HepG2 (cell line): ENCODE measurements around the gene IGF2. TPM values are rescaled to one million over a fixed set of nuclear protein-coding genes. Genes with fewer than 3 reads are reported as not detected.
A peak's percentile ranks its signal among the peaks of the same experiment; 100 is the strongest.

Experiments used
- BORCS8-MEF2B ChIP-seq: sonication (generic); formaldehyde crosslinking; IDR thresholded peaks from 2 replicates; pipeline ENCODE4 v1.8.0; 2022; ENCODE audit warnings: mild to moderate bottlenecking, missing genetic modification reagents
- IRF2 ChIP-seq: IDR thresholded peaks from 2 replicates; pipeline ENCODE4 v1.6.1; 2018; ENCODE audit warnings: missing genetic modification reagents, missing compliant biosample characterization
- JUND ChIP-seq: sonication (generic); formaldehyde crosslinking; IDR thresholded peaks from 2 replicates; pipeline ENCODE4 v1.8.0; 2022; ENCODE audit warnings: mild to moderate bottlenecking, missing genetic modification reagents
- MIXL1 ChIP-seq: IDR thresholded peaks from 2 replicates; pipeline ENCODE4 v1.6.1; 2016
- RBFOX2 ChIP-seq: fragments of 200-400 bp; formaldehyde crosslinking; IDR thresholded peaks from 2 replicates; pipeline ENCODE4 v1.6.1; 2017; ENCODE audit warnings: low read depth, mild to moderate bottlenecking, low read length
- ZNF550 ChIP-seq: sonication (generic); formaldehyde crosslinking; IDR thresholded peaks from 2 replicates; pipeline ENCODE4 v1.4.0; 2020; ENCODE audit warnings: mild to moderate bottlenecking, missing genetic modification reagents, borderline replicate concordance
- ZNF672 ChIP-seq: sonication (generic); formaldehyde crosslinking; IDR thresholded peaks from 2 replicates; pipeline ENCODE4 v1.8.1; 2022; ENCODE audit warnings: missing genetic modification reagents
- ZNF674 ChIP-seq: sonication (generic); formaldehyde crosslinking; IDR thresholded peaks from 2 replicates; pipeline ENCODE4 v1.5.0; 2020; ENCODE audit warnings: low read depth, mild to moderate bottlenecking, missing genetic modification reagents
- polyA plus RNA-seq, 8 experiments: library from polyadenylated mRNA; depleted of rRNA in 3 of 8; stranded (reverse) in 7 of 8; unstranded in 1 of 8; fragments of >200 nt; fragmentation: Illumina TruSeq in 4 of 8; extraction: Trizol in 4 of 8; gene quantifications; 2 replicates each; pipeline versions ENCODE4 v1.2.1 to v1.2.3, GENCODE V29; 2011 to 2016; ENCODE audit warnings: low read depth in 4 of 8, missing spikeins in 1 of 8, mixed read lengths in 1 of 8; ENCODE audit not compliant: insufficient read depth in 1 of 8
- total RNA-seq, 5 experiments: library from RNA; depleted of rRNA; stranded (reverse); fragments of >200 nt; fragmentation: Illumina TruSeq; extraction: Trizol; gene quantifications; 2 replicates each; pipeline ENCODE4 v1.2.3, GENCODE V29; 2016; ENCODE audit warnings: low read depth in 1 of 5
- TF ChIP-seq, protein P1 (sequence below): sonication (generic); formaldehyde crosslinking; IDR thresholded peaks from 2 replicates; pipeline ENCODE4 v1.5.0; 2020; ENCODE audit warnings: mild to moderate bottlenecking, missing genetic modification reagents, borderline replicate concordance
- TF ChIP-seq, protein P2 (sequence below): sonication (generic); formaldehyde crosslinking; IDR thresholded peaks from 2 replicates; pipeline ENCODE4 v1.8.1; 2022; ENCODE audit warnings: low read depth, mild to moderate bottlenecking, missing genetic modification reagents
- TF ChIP-seq, protein P3 (sequence below): sonication (generic); formaldehyde crosslinking; IDR thresholded peaks from 2 replicates; pipeline ENCODE4 v1.4.0; 2020; ENCODE audit warnings: missing genetic modification reagents, borderline replicate concordance

IGF2 gene
- total and polyA plus RNA-seq, 2 of the 13 experiments (the other 11 are each of a cell fraction or from before 2014, with no cell fraction given) = 79.1 to 254 TPM

DNA sequence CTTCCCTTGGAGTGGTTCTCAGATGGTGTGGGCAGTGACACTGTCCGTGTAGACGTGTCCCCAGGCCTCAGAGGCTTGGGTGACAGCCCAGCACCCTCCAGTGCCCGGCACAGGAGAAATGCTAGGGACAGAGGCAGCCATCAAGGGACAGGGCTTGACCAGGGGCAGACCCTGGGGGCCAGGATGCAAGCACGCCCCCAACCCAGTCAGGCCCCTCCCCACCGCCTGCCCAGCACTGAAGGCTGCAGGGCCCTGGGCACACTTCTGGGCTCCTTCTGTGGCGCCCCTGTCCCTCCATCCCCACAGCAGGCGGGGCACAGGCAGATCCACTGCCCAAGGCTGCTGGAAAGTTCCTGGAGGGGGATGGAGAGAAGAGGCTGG is 11.1 kb downstream of the IGF2 start (continued):
- TF ChIP-seq, protein P1, sequence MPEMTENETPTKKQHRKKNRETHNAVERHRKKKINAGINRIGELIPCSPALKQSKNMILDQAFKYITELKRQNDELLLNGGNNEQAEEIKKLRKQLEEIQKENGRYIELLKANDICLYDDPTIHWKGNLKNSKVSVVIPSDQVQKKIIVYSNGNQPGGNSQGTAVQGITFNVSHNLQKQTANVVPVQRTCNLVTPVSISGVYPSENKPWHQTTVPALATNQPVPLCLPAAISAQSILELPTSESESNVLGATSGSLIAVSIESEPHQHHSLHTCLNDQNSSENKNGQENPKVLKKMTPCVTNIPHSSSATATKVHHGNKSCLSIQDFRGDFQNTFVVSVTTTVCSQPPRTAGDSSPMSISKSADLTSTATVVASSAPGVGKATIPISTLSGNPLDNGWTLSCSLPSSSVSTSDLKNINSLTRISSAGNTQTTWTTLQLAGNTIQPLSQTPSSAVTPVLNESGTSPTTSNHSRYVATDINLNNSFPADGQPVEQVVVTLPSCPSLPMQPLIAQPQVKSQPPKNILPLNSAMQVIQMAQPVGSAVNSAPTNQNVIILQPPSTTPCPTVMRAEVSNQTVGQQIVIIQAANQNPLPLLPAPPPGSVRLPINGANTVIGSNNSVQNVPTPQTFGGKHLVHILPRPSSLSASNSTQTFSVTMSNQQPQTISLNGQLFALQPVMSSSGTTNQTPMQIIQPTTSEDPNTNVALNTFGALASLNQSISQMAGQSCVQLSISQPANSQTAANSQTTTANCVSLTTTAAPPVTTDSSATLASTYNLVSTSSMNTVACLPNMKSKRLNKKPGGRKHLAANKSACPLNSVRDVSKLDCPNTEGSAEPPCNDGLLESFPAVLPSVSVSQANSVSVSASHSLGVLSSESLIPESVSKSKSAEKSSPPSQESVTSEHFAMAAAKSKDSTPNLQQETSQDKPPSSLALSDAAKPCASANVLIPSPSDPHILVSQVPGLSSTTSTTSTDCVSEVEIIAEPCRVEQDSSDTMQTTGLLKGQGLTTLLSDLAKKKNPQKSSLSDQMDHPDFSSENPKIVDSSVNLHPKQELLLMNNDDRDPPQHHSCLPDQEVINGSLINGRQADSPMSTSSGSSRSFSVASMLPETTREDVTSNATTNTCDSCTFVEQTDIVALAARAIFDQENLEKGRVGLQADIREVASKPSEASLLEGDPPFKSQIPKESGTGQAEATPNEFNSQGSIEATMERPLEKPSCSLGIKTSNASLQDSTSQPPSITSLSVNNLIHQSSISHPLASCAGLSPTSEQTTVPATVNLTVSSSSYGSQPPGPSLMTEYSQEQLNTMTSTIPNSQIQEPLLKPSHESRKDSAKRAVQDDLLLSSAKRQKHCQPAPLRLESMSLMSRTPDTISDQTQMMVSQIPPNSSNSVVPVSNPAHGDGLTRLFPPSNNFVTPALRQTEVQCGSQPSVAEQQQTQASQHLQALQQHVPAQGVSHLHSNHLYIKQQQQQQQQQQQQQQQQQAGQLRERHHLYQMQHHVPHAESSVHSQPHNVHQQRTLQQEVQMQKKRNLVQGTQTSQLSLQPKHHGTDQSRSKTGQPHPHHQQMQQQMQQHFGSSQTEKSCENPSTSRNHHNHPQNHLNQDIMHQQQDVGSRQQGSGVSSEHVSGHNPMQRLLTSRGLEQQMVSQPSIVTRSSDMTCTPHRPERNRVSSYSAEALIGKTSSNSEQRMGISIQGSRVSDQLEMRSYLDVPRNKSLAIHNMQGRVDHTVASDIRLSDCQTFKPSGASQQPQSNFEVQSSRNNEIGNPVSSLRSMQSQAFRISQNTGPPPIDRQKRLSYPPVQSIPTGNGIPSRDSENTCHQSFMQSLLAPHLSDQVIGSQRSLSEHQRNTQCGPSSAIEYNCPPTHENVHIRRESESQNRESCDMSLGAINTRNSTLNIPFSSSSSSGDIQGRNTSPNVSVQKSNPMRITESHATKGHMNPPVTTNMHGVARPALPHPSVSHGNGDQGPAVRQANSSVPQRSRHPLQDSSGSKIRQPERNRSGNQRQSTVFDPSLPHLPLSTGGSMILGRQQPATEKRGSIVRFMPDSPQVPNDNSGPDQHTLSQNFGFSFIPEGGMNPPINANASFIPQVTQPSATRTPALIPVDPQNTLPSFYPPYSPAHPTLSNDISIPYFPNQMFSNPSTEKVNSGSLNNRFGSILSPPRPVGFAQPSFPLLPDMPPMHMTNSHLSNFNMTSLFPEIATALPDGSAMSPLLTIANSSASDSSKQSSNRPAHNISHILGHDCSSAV (CRISPR knock-in tag) = peak; percentile 63; the same call in 1 of the 2 replicates
- TF ChIP-seq MIXL1 (CRISPR knock-in tag) (peak; percentile 2; the same call in 1 of the 2 replicates), RBFOX2 (peak; percentile 90), IRF2 (peak; percentile 37; the same call in 1 of the 2 replicates), JUND (0 out of 2 replicates have a peak, but pooled peaks have one; percentile 12), BORCS8-MEF2B (CRISPR knock-in tag) (peak; percentile 75; the same call in 1 of the 2 replicates), ZNF550 (CRISPR knock-in tag) (no peak), ZNF672 (peak; percentile 17; the same call in 1 of the 2 replicates), ZNF674 (CRISPR knock-in tag) (0 out of 2 replicates have a peak, but pooled peaks have one; percentile 50)
- TF ChIP-seq, protein P2, sequence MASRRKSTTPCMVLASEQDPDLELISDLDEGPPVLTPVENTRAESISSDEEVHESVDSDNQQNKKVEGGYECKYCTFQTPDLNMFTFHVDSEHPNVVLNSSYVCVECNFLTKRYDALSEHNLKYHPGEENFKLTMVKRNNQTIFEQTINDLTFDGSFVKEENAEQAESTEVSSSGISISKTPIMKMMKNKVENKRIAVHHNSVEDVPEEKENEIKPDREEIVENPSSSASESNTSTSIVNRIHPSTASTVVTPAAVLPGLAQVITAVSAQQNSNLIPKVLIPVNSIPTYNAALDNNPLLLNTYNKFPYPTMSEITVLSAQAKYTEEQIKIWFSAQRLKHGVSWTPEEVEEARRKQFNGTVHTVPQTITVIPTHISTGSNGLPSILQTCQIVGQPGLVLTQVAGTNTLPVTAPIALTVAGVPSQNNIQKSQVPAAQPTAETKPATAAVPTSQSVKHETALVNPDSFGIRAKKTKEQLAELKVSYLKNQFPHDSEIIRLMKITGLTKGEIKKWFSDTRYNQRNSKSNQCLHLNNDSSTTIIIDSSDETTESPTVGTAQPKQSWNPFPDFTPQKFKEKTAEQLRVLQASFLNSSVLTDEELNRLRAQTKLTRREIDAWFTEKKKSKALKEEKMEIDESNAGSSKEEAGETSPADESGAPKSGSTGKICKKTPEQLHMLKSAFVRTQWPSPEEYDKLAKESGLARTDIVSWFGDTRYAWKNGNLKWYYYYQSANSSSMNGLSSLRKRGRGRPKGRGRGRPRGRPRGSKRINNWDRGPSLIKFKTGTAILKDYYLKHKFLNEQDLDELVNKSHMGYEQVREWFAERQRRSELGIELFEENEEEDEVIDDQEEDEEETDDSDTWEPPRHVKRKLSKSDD (CRISPR knock-in tag) = 0 out of 2 replicates have a peak, but pooled peaks have one; percentile 36
- TF ChIP-seq, protein P3, sequence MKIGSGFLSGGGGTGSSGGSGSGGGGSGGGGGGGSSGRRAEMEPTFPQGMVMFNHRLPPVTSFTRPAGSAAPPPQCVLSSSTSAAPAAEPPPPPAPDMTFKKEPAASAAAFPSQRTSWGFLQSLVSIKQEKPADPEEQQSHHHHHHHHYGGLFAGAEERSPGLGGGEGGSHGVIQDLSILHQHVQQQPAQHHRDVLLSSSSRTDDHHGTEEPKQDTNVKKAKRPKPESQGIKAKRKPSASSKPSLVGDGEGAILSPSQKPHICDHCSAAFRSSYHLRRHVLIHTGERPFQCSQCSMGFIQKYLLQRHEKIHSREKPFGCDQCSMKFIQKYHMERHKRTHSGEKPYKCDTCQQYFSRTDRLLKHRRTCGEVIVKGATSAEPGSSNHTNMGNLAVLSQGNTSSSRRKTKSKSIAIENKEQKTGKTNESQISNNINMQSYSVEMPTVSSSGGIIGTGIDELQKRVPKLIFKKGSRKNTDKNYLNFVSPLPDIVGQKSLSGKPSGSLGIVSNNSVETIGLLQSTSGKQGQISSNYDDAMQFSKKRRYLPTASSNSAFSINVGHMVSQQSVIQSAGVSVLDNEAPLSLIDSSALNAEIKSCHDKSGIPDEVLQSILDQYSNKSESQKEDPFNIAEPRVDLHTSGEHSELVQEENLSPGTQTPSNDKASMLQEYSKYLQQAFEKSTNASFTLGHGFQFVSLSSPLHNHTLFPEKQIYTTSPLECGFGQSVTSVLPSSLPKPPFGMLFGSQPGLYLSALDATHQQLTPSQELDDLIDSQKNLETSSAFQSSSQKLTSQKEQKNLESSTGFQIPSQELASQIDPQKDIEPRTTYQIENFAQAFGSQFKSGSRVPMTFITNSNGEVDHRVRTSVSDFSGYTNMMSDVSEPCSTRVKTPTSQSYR = peak; percentile 64
